GM12801 (cell line): ENCODE measurements around the gene TFDP1.

Experiments used
- TF ChIP-seq, protein P1 (sequence below): IDR thresholded peaks from one replicate; pipeline ENCODE4 v1.5.1; 2011; ENCODE audit warnings: control low read depth; ENCODE audit not compliant: insufficient read length; ENCODE audit errors: extremely low read depth

The TFDP1 gene

GRCh38 chr13:113598081-113598410, 13.5 kb downstream of the TFDP1 start:
- TF ChIP-seq, protein P1, sequence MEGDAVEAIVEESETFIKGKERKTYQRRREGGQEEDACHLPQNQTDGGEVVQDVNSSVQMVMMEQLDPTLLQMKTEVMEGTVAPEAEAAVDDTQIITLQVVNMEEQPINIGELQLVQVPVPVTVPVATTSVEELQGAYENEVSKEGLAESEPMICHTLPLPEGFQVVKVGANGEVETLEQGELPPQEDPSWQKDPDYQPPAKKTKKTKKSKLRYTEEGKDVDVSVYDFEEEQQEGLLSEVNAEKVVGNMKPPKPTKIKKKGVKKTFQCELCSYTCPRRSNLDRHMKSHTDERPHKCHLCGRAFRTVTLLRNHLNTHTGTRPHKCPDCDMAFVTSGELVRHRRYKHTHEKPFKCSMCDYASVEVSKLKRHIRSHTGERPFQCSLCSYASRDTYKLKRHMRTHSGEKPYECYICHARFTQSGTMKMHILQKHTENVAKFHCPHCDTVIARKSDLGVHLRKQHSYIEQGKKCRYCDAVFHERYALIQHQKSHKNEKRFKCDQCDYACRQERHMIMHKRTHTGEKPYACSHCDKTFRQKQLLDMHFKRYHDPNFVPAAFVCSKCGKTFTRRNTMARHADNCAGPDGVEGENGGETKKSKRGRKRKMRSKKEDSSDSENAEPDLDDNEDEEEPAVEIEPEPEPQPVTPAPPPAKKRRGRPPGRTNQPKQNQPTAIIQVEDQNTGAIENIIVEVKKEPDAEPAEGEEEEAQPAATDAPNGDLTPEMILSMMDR = no peak

GRCh38 chr13:113598481-113598880, 13.9 kb downstream of the TFDP1 start:
- TF ChIP-seq, protein P1 = no peak

GRCh38 chr13:113599391-113599790, 14.8 kb downstream of the TFDP1 start:
- TF ChIP-seq, protein P1 = no peak

GRCh38 chr13:113601166-113602070, 16.9 kb downstream of the TFDP1 start:
- TF ChIP-seq, protein P1 = no peak

- TF ChIP-seq, protein P1 = no peak
Observed at GRCh38 chr13:113602291-113602988, 17.9 kb downstream of the TFDP1 start.

DNA sequence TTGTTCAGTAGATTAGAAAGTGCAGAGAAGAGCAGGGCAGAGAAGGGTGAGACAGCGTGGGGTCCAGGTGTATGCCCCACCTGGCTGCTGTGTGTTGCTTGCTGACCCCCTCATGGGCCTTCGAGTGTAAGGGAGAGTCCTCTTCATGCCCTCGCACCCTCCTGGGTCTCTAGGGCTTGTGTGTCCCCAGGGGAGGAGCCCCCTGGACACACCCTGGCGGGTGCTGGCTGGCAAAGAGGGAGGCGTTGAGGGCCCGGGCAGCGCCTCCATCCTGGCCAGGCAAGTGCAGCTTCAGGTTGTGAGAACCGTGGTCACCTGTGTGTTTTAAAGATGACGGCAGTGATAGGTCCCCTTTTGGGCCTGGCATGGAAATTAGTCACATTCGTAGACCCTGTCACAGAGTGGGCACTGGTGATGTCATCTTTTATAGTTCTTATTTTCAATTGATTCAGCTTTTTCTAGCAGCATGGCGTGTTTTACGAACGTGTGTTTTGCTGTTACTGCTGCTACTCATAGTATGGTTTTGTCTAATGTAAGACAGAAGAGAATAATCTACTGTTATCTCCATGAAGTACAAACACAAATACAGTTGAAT, 18.7 kb downstream of the TFDP1 start:
- TF ChIP-seq, protein P1 = no peak

DNA sequence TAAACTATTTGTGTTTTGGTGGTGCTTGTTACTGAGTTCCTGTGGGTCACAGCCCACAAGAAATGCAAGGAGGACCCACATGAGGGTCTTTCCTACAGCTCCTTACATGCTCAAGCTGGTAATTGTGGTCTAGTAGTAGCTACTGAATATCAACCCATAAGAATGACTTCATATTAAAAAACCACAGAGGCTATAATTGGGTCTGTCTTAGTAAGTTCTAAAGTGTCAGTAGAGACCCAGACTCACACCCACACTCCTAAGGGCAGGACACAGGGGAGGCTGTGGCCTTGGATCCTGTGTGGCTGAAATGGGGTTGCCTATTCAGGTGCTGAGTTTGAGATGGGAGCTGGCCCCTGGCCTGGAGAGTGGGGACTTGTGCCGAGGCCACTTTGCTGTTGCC, 19.6 kb downstream of the TFDP1 start:
- TF ChIP-seq, protein P1 = no peak
